SK-N-SH treated with all-trans-retinoic acid at 6 μM for 48 hours (cell line): ENCODE data around the gene PIGL.

Experiments used
- CREB5 ChIP-seq: fragments of 250-450 bp; sonication (Bioruptor Pico); IDR thresholded peaks from 2 replicates; pipeline ENCODE4 v1.5.1; 2020; ENCODE audit warnings: low read depth, mild to moderate bottlenecking, moderate library complexity
- ISL1 ChIP-seq: fragments of 250-450 bp; sonication (Bioruptor Pico); IDR thresholded peaks from 2 replicates; pipeline ENCODE4 v2.1.2; 2022; ENCODE audit warnings: mild to moderate bottlenecking, moderate library complexity
- OSR1 ChIP-seq: fragments of 250-450 bp; sonication (Bioruptor Pico); IDR thresholded peaks from 2 replicates; pipeline ENCODE4 v1.8.0; 2022; ENCODE audit warnings: moderate library complexity, mild to moderate bottlenecking, inconsistent platforms
- TCF4 ChIP-seq: fragments of 250-450 bp; sonication (Bioruptor Pico); IDR thresholded peaks from 2 replicates; pipeline ENCODE4 v1.8.0; 2021; ENCODE audit warnings: mild to moderate bottlenecking, moderate library complexity, borderline replicate concordance
- TSHZ2 ChIP-seq: fragments of 250-450 bp; sonication (Bioruptor Pico); IDR thresholded peaks from 2 replicates; pipeline ENCODE4 v1.5.0; 2020; ENCODE audit warnings: mild to moderate bottlenecking, moderate library complexity
- ZFP30 ChIP-seq: fragments of 450-650 bp; formaldehyde crosslinking; IDR thresholded peaks from 2 replicates; pipeline ENCODE4 v1.5.0; 2022; ENCODE audit warnings: mild to moderate bottlenecking, moderate library complexity
- ZNF565 ChIP-seq: fragments of 450-650 bp; formaldehyde crosslinking; conservative IDR thresholded peaks from 2 replicates; pipeline ENCODE4 v1.5.0; 2020; ENCODE audit warnings: low read depth, mild to moderate bottlenecking, moderate library complexity
- ZNF8 ChIP-seq: fragments of 450-650 bp; formaldehyde crosslinking; IDR thresholded peaks from 2 replicates; pipeline ENCODE4 v1.5.0; 2020; ENCODE audit warnings: mild to moderate bottlenecking, moderate library complexity

GRCh38 chr17:16277163-16277562, 60.2 kb downstream of the PIGL start:
- TF ChIP-seq ZNF565 (CRISPR knock-in tag) (no peak), ISL1 (CRISPR knock-in tag) (no peak), TSHZ2 (no peak), ZFP30 (CRISPR knock-in tag) (no peak), OSR1 (CRISPR knock-in tag) (no peak), TCF4 (no peak), ZNF8 (CRISPR knock-in tag) (no peak), CREB5 (CRISPR knock-in tag) (no peak)
